ENCODE data around the gene LYG1. TPM values are rescaled to one million over a fixed set of nuclear protein-coding genes. Genes with fewer than 3 reads are reported as not detected.

Gene LYG1
- total RNA-seq, 1 donor from 2014 or later: 2.0 TPM

GRCh38 chr2:99255491-99256318 is 45.3 kb downstream of the LYG1 start, which contains the start of gene LYG2:
Gene LYG2, minus strand, starts transcription at chr2:99255666. Its CDS starts 1,406 bp downstream, at chr2:99254260.
- no peak for DNase-seq (ENCODE audit: low spot score)
- intact Hi-C loops (cut with micrococcal nuclease): no loop called here
- Mint-ChIP-seq H3K9me3 (no peaks in the 10 kb centered on the region), H3K27ac (no peak within 1 kb of the TSS), H3K36me3 (ENCODE audit: low read depth) (no peaks in the 10 kb centered on the region), H3K4me3 (ENCODE audit: low read depth) (no peak within 1 kb of the TSS), H3K4me1 (ENCODE audit: low read depth) (no peaks in the 10 kb centered on the region), H3K27me3 (ENCODE audit: low read depth) (no peaks in the 10 kb centered on the region)

- intact Hi-C loops (cut with micrococcal nuclease): no loop called here
- Mint-ChIP-seq H3K36me3 (ENCODE audit: low read depth) (no peaks in the 10 kb centered on the region), H3K27ac (no peak overlapping the region), H3K9me3 (peaks cover 5% of the 10 kb centered on the region), H3K27me3 (ENCODE audit: low read depth) (no peaks in the 10 kb centered on the region), H3K4me3 (ENCODE audit: low read depth) (no peak overlapping the region), H3K4me1 (ENCODE audit: low read depth) (no peaks in the 10 kb centered on the region)
- no peak for DNase-seq (ENCODE audit: low spot score)
Measured at GRCh38 chr2:99249951-99250350, 51.0 kb downstream of the LYG1 start.

- Mint-ChIP-seq H3K27me3 (ENCODE audit: low read depth) (no peaks in the 10 kb centered on the region), H3K4me1 (ENCODE audit: low read depth) (no peaks in the 10 kb centered on the region), H3K9me3 (no peaks in the 10 kb centered on the region), H3K27ac (no peak overlapping the region), H3K4me3 (ENCODE audit: low read depth) (no peak overlapping the region), H3K36me3 (ENCODE audit: low read depth) (no peaks in the 10 kb centered on the region)
- DNase-seq (ENCODE audit: low spot score): no peak
- intact Hi-C loops (cut with micrococcal nuclease): no loop called here
Measured at GRCh38 chr2:99242151-99242550, 58.8 kb downstream of the LYG1 start.

GRCh38 chr2:99240431-99240830 is 60.6 kb downstream of the LYG1 start:
- no peak for DNase-seq (ENCODE audit: low spot score)
- H3K4me3 Mint-ChIP-seq (ENCODE audit: low read depth): no peak overlapping the region
- intact Hi-C loops (cut with micrococcal nuclease): no loop called here
- no peaks in the 10 kb centered on the region for H3K4me1 Mint-ChIP-seq (ENCODE audit: low read depth)
- H3K27ac Mint-ChIP-seq: no peak overlapping the region
- H3K27me3 Mint-ChIP-seq (ENCODE audit: low read depth): no peaks in the 10 kb centered on the region
- H3K9me3 Mint-ChIP-seq: no peaks in the 10 kb centered on the region
- H3K36me3 Mint-ChIP-seq (ENCODE audit: low read depth): no peaks in the 10 kb centered on the region

GRCh38 chr2:99238599-99238998 is 62.4 kb downstream of the LYG1 start:
- Mint-ChIP-seq H3K27ac (no peak overlapping the region), H3K4me3 (ENCODE audit: low read depth) (no peak overlapping the region), H3K4me1 (ENCODE audit: low read depth) (no peaks in the 10 kb centered on the region), H3K36me3 (ENCODE audit: low read depth) (no peaks in the 10 kb centered on the region), H3K9me3 (no peaks in the 10 kb centered on the region), H3K27me3 (ENCODE audit: low read depth) (no peaks in the 10 kb centered on the region)
- DNase-seq (ENCODE audit: low spot score): no peak
- intact Hi-C loops (cut with micrococcal nuclease): no loop called here

Other genes with a start within 250 kb of the LYG1 start
- gene C2orf15, start 159.5 kb downstream of the LYG1 start, total RNA-seq: 0.16 TPM in 1 of 2 replicates, not detected in the other
- gene TSGA10, start 146.3 kb downstream of the LYG1 start, total RNA-seq: 3.3 and 3.4 TPM in 2 replicates
- 3.4 and 3.5 TPM in 2 replicates for gene LIPT1, start 146.2 kb downstream of the LYG1 start, total RNA-seq
- gene MITD1, start 120.1 kb downstream of the LYG1 start, total RNA-seq: 49.7 and 52.4 TPM in 2 replicates
- gene MRPL30, start 120.0 kb downstream of the LYG1 start, total RNA-seq: 27.6 and 29.4 TPM in 2 replicates
- not detected in 2 replicates for gene LYG2, start 45.5 kb downstream of the LYG1 start, total RNA-seq
- gene TXNDC9, start 35.1 kb upstream of the LYG1 start, total RNA-seq: 36.2 and 37.0 TPM in 2 replicates
- 76.3 and 81.0 TPM in 2 replicates for gene EIF5B, start 36.2 kb upstream of the LYG1 start, total RNA-seq
- 39.4 and 41.3 TPM in 2 replicates for gene REV1, start 188.8 kb upstream of the LYG1 start, total RNA-seq